IMR-90 (cell line): Measurements from ENCODE around the gene SLC7A10.

Source experiments
- CEBPB ChIP-seq: IDR thresholded peaks from 2 replicates; pipeline ENCODE4 v1.6.1; 2012; ENCODE audit warnings: low read depth, low read length, improper control_type of control experiment
- CHD1 ChIP-seq: IDR thresholded peaks from 2 replicates; pipeline ENCODE4 v1.6.1; 2012; ENCODE audit warnings: low read depth, low read length, improper control_type of control experiment
- FOS ChIP-seq: fragments of 150-350 bp; IDR thresholded peaks from 2 replicates; pipeline ENCODE4 v1.6.1; 2016; ENCODE audit warnings: low read depth, low read length
- MAFK ChIP-seq: IDR thresholded peaks from 2 replicates; pipeline ENCODE4 v1.6.1; 2012; ENCODE audit warnings: low read depth, low read length, improper control_type of control experiment
- MXI1 ChIP-seq: IDR thresholded peaks from 2 replicates; pipeline ENCODE4 v1.6.1; 2012; ENCODE audit warnings: low read depth, mild to moderate bottlenecking, low read length, moderate library complexity, borderline replicate concordance
- NFE2L2 ChIP-seq: fragments of 150-350 bp; IDR thresholded peaks from 2 replicates; pipeline ENCODE4 v1.6.1; 2016; ENCODE audit warnings: low read depth, mild to moderate bottlenecking, low read length
- POLR2A ChIP-seq: IDR thresholded peaks from 2 replicates; pipeline ENCODE4 v1.6.1; 2012; ENCODE audit warnings: mild to moderate bottlenecking, low read depth, low read length
- RAD21 ChIP-seq: IDR thresholded peaks from 2 replicates; pipeline ENCODE4 v1.6.1; 2012; ENCODE audit warnings: low read length, improper control_type of control experiment
- RCOR1 ChIP-seq: IDR thresholded peaks from 2 replicates; pipeline ENCODE4 v1.6.1; 2012; ENCODE audit warnings: mild to moderate bottlenecking, low read length, improper control_type of control experiment; ENCODE audit not compliant: insufficient replicate concordance
- RFX5 ChIP-seq: IDR thresholded peaks from 2 replicates; pipeline ENCODE4 v1.8.0; 2012; ENCODE audit warnings: low read depth, mild to moderate bottlenecking, low read length, moderate library complexity
- TF ChIP-seq, protein P1 (sequence below): conservative IDR thresholded peaks from 2 replicates; pipeline ENCODE4 v1.5.1; 2012; ENCODE audit warnings: mild to moderate bottlenecking, low read depth, low read length, improper control_type of control experiment
- TF ChIP-seq, protein P2 (sequence below): fragments of 150-350 bp; IDR thresholded peaks from 2 replicates; pipeline ENCODE4 v1.6.1; 2017; ENCODE audit warnings: mild to moderate bottlenecking, antibody characterized with exemption, low read length, low read depth
- TF ChIP-seq, protein P3 (sequence below): fragments of 150-350 bp; IDR thresholded peaks from 2 replicates; pipeline ENCODE4 v1.6.1; 2016; ENCODE audit warnings: low read depth, mild to moderate bottlenecking, low read length, moderate library complexity, borderline replicate concordance

DNA sequence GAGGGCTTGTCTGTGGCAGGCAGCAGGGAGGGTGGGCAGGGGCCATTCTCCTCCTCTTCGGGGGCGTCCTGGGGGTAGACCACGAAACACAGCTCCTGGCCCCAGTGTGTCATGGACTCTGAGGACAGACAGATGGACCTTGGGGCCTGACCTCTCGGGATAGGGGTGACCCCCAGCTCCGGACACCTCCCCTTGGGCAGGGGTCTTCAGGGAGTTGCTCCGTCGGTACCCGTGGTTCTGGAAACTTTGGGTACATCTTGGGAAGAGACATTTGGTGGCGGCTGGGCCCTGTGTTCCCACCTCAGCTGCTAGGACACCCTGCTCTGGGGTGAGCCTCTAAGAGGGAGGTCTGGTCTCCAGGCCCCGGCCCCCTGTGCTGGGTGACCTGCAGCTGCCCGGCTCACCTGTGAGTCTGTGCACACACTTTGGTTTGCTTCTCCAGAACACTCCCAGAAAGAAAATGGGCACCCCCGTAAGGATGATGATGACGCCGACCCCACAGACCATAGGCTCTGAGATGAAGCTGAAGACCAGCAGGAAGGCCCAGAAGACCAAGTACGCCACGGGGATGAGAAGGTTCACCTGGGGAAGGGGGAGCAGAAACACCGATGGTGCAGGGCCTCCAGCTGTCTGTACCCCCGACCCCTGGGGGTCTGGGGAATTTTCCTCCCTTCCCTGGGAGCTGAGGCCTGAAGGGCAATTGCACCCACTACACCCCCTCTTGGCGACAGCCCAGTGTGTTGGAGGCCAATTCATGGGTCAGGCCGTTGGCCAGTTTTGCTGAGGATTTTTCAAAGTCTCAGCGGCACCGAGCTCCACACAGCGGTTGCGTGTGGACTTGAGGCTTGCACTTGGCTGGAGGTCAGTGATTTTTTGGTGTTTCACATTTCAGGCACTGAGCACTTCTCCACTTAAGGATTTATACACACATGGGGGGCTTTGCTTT lies 16.5 kb downstream of the SLC7A10 start:
- TF ChIP-seq, protein P1, sequence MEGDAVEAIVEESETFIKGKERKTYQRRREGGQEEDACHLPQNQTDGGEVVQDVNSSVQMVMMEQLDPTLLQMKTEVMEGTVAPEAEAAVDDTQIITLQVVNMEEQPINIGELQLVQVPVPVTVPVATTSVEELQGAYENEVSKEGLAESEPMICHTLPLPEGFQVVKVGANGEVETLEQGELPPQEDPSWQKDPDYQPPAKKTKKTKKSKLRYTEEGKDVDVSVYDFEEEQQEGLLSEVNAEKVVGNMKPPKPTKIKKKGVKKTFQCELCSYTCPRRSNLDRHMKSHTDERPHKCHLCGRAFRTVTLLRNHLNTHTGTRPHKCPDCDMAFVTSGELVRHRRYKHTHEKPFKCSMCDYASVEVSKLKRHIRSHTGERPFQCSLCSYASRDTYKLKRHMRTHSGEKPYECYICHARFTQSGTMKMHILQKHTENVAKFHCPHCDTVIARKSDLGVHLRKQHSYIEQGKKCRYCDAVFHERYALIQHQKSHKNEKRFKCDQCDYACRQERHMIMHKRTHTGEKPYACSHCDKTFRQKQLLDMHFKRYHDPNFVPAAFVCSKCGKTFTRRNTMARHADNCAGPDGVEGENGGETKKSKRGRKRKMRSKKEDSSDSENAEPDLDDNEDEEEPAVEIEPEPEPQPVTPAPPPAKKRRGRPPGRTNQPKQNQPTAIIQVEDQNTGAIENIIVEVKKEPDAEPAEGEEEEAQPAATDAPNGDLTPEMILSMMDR = no peak
- TF ChIP-seq MXI1 (no peak), CEBPB (no peak), POLR2A (no peak), NFE2L2 (no peak), MAFK (no peak), RFX5 (no peak), RAD21 (no peak), RCOR1 (no peak), FOS (no peak), CHD1 (no peak)
- TF ChIP-seq, protein P2, sequence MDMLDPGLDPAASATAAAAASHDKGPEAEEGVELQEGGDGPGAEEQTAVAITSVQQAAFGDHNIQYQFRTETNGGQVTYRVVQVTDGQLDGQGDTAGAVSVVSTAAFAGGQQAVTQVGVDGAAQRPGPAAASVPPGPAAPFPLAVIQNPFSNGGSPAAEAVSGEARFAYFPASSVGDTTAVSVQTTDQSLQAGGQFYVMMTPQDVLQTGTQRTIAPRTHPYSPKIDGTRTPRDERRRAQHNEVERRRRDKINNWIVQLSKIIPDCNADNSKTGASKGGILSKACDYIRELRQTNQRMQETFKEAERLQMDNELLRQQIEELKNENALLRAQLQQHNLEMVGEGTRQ = no peak
- TF ChIP-seq, protein P3, sequence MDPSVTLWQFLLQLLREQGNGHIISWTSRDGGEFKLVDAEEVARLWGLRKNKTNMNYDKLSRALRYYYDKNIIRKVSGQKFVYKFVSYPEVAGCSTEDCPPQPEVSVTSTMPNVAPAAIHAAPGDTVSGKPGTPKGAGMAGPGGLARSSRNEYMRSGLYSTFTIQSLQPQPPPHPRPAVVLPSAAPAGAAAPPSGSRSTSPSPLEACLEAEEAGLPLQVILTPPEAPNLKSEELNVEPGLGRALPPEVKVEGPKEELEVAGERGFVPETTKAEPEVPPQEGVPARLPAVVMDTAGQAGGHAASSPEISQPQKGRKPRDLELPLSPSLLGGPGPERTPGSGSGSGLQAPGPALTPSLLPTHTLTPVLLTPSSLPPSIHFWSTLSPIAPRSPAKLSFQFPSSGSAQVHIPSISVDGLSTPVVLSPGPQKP = no peak
